ENCODE data around the gene CDHR2.

DNA sequence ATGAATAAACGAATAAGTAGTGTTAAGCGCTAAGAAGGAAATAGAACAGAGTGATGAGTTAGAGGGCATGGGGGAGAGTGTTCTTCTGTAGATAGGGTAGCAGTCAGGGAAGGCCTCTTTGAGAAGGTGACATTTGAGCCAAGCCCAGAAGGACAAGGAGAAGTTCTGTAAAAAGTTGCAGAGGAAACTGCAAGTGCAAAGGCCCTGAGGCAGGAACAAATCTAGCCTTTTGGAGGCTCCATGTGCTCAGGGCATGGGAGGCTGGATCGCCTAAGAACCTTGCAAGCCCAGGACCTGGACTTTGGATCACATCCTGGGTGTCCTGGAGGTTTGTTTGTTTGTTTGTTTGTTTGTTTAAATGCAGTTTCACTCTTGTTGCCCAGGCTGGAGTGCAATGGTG is 89.3 kb downstream of the CDHR2 start:
- TF ChIP-seq POLR2A (IDR thresholded peaks at IDR 0.05; ENCODE audit: low read depth, low read length) (no peak), POU2F2 (IDR thresholded peaks at IDR 0.05; ENCODE audit: low read depth, low read length) (no peak), SPI1 (IDR thresholded peaks at IDR 0.05; ENCODE audit: low read depth, low read length) (no peak), POLR2AphosphoS5 (IDR thresholded peaks at IDR 0.05; ENCODE audit: low read depth, low read length) (no peak), TAF1 (IDR thresholded peaks at IDR 0.05; ENCODE audit: low read depth, low read length) (no peak)

Measured in GM12891 (cell line).